Lower leg skin (tissue), 3 donors: ENCODE measurements around the gene MMD2.

Experiments
- POLR2A ChIP-seq, 2 donors: fragments of 450-650 bp; IDR thresholded peaks; one replicate each; pipeline ENCODE4 v1.6.1; 2016 to 2017; ENCODE audit warnings: antibody characterized with exemption in 2 of 2, mild to moderate bottlenecking in 1 of 2, moderate library complexity in 1 of 2
- TF ChIP-seq, protein P1 (sequence below), 3 donors: fragments of 450-650 bp; IDR thresholded peaks; one replicate each; pipeline ENCODE4 v1.5.1; 2016; ENCODE audit warnings: antibody characterized with exemption in 3 of 3, mild to moderate bottlenecking in 3 of 3, moderate library complexity in 2 of 3

DNA sequence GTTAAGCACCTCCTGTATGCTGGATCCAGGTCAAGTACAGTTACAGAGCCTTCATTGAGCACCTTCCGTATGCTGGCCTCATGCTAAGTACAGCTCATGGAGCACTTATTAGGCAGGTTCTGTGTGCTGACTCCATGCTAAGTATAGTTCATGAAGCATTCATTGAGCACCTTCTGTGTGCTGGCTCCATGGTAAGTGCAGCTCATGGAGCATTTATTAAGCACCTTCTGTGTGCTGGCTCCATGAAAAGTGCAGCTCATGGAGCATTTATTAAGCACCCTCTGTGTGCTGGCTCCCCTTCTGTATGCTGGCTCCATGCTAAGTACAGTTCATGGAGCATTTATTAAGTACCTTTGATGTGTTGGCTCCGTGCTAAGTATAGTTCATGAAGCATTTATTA, 30.5 kb downstream of the MMD2 start:
- TF ChIP-seq, protein P1, sequence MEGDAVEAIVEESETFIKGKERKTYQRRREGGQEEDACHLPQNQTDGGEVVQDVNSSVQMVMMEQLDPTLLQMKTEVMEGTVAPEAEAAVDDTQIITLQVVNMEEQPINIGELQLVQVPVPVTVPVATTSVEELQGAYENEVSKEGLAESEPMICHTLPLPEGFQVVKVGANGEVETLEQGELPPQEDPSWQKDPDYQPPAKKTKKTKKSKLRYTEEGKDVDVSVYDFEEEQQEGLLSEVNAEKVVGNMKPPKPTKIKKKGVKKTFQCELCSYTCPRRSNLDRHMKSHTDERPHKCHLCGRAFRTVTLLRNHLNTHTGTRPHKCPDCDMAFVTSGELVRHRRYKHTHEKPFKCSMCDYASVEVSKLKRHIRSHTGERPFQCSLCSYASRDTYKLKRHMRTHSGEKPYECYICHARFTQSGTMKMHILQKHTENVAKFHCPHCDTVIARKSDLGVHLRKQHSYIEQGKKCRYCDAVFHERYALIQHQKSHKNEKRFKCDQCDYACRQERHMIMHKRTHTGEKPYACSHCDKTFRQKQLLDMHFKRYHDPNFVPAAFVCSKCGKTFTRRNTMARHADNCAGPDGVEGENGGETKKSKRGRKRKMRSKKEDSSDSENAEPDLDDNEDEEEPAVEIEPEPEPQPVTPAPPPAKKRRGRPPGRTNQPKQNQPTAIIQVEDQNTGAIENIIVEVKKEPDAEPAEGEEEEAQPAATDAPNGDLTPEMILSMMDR (IDR thresholded peaks at IDR 0.05), result no peak
- no peak for TF ChIP-seq POLR2A (IDR thresholded peaks at IDR 0.05)
